Measurements from ENCODE around the gene COL5A1. TPM values are rescaled to one million over a fixed set of nuclear protein-coding genes. Genes with fewer than 3 reads are reported as not detected.

COL5A1 gene
- total RNA-seq, 1 donor from 2014 or later: 6.1 TPM

- H3K36me3 Mint-ChIP-seq: no peaks in the 10 kb centered on the region
- H3K9ac ChIP-seq: no peak overlapping the region
- H3K27ac ChIP-seq: no peak overlapping the region
- no peaks in the 10 kb centered on the region for H3K4me1 ChIP-seq
- TF ChIP-seq CTCF (IDR thresholded peaks at IDR 0.05): no peak
- no peak for TF ChIP-seq EZH2phosphoT487 (IDR thresholded peaks at IDR 0.05)
- no peak for TF ChIP-seq EZH2 (IDR thresholded peaks at IDR 0.05)
- H4K20me1 ChIP-seq (ENCODE audit: low read depth): no peaks in the 10 kb centered on the region
- no peaks in the 10 kb centered on the region for H3K9me3 ChIP-seq (ENCODE audit: low read depth)
- H3K4me3 ChIP-seq: no peak overlapping the region
- H3F3A ChIP-seq (ENCODE audit: low read depth): no peaks in the 10 kb centered on the region
- H3K4me2 ChIP-seq: no peak overlapping the region
- no peaks in the 10 kb centered on the region for H3K36me3 ChIP-seq
- no peaks in the 10 kb centered on the region for H3K27me3 Mint-ChIP-seq (ENCODE audit: insufficient read depth, low read depth)
- H3K9me3 Mint-ChIP-seq: no peaks in the 10 kb centered on the region
- no peak overlapping the region for H3K4me3 Mint-ChIP-seq
- H3K27me3 ChIP-seq: no peaks in the 10 kb centered on the region
- H2AFZ ChIP-seq (replicated peaks): no peak overlapping the region
- H3K79me2 ChIP-seq (ENCODE audit: low read depth): no peaks in the 10 kb centered on the region
- no peak overlapping the region for H3K27ac Mint-ChIP-seq
- peaks cover 9% of the 10 kb centered on the region for H3K4me1 Mint-ChIP-seq
- DNase-seq (ENCODE audit: low spot score): no peak
These were observed 127.2 kb downstream of the COL5A1 start for GRCh38 chr9:134768709-134769351.

- Histone ChIP-seq H4K20me1 (ENCODE audit: low read depth) (no peaks in the 10 kb centered on the region), H2AFZ (replicated peaks) (no peak overlapping the region), H3K9ac (no peak overlapping the region), H3K4me3 (no peak overlapping the region), H3K9me3 (ENCODE audit: low read depth) (no peaks in the 10 kb centered on the region), H3K36me3 (no peaks in the 10 kb centered on the region), H3K4me2 (no peak overlapping the region), H3K4me1 (no peaks in the 10 kb centered on the region), H3K79me2 (ENCODE audit: low read depth) (no peaks in the 10 kb centered on the region), H3F3A (ENCODE audit: low read depth) (no peaks in the 10 kb centered on the region), H3K27ac (no peak overlapping the region), H3K27me3 (no peaks in the 10 kb centered on the region)
- DNase-seq (ENCODE audit: low spot score): peak; percentile 27
- H3K36me3 Mint-ChIP-seq: no peaks in the 10 kb centered on the region
- H3K27me3 Mint-ChIP-seq (ENCODE audit: insufficient read depth, low read depth): peaks cover 2% of the 10 kb centered on the region
- H3K4me3 Mint-ChIP-seq: no peak overlapping the region
- H3K4me1 Mint-ChIP-seq: peaks cover 14% of the 10 kb centered on the region
- no peaks in the 10 kb centered on the region for H3K9me3 Mint-ChIP-seq
- H3K27ac Mint-ChIP-seq: no peak overlapping the region
- TF ChIP-seq EZH2phosphoT487 (IDR thresholded peaks at IDR 0.05) (no peak), EZH2 (IDR thresholded peaks at IDR 0.05) (no peak), CTCF (IDR thresholded peaks at IDR 0.05) (no peak)
These were observed 129.7 kb downstream of the COL5A1 start for GRCh38 chr9:134770972-134771971.

- Histone ChIP-seq H3K9ac (no peak overlapping the region), H3K27me3 (no peaks in the 10 kb centered on the region), H4K20me1 (ENCODE audit: low read depth) (no peaks in the 10 kb centered on the region), H3K9me3 (ENCODE audit: low read depth) (no peaks in the 10 kb centered on the region), H3F3A (ENCODE audit: low read depth) (no peaks in the 10 kb centered on the region), H2AFZ (replicated peaks) (no peak overlapping the region), H3K79me2 (ENCODE audit: low read depth) (no peaks in the 10 kb centered on the region), H3K36me3 (no peaks in the 10 kb centered on the region), H3K4me3 (no peak overlapping the region), H3K27ac (no peak overlapping the region), H3K4me1 (no peaks in the 10 kb centered on the region), H3K4me2 (no peak overlapping the region)
- no peak for DNase-seq (ENCODE audit: low spot score)
- Mint-ChIP-seq H3K27ac (no peak overlapping the region), H3K9me3 (no peaks in the 10 kb centered on the region), H3K36me3 (no peaks in the 10 kb centered on the region), H3K4me1 (peaks cover 14% of the 10 kb centered on the region), H3K27me3 (ENCODE audit: insufficient read depth, low read depth) (peaks cover 2% of the 10 kb centered on the region), H3K4me3 (no peak overlapping the region)
- no peak for TF ChIP-seq CTCF (IDR thresholded peaks at IDR 0.05)
- TF ChIP-seq EZH2 (IDR thresholded peaks at IDR 0.05): no peak
- TF ChIP-seq EZH2phosphoT487 (IDR thresholded peaks at IDR 0.05): no peak
These were observed 130.7 kb downstream of the COL5A1 start for GRCh38 chr9:134772331-134772730.
